Measurements from ENCODE around the gene CTIF.

- TF ChIP-seq CTCF (conservative IDR thresholded peaks at IDR 0.05 in 1 of 2, IDR thresholded peaks at IDR 0.05 in 1 of 2; ENCODE audit: low read depth in 1 of 2, low read length in 2 of 2) (no peak), EZH2 (IDR thresholded peaks at IDR 0.05; ENCODE audit: low read length, missing control alignments) (no peak)
Measured at GRCh38 chr18:48844271-48844670, 305.4 kb downstream of the CTIF start.
